Activated CD4-positive, alpha-beta T cell treated with anti-CD3 and anti-CD28 coated beads, Interleukin-2, amount 50 U/mL, for 48 hours (primary cell): ENCODE measurements around the gene KIAA1755.
A peak's percentile ranks its signal among the peaks of the same experiment; 100 is the strongest.

Experiments
- DNase-seq, 2 experiments: peaks; one replicate each; pipeline ENCODE4 v3.0.0-alpha.2; 2020

KIAA1755 gene

GRCh38 chr20:38238829-38239228 lies 21.7 kb downstream of the KIAA1755 start:
- DNase-seq = no peak

- no peak for DNase-seq
Observed at GRCh38 chr20:38237381-38237780, 23.2 kb downstream of the KIAA1755 start.

GRCh38 chr20:38231531-38232121 lies 28.9 kb downstream of the KIAA1755 start:
- DNase-seq = no peak

- DNase-seq = no peak
Observed at GRCh38 chr20:38230957-38231526, 29.5 kb downstream of the KIAA1755 start.

- no peak for DNase-seq
Observed at GRCh38 chr20:38230253-38230551, 30.3 kb downstream of the KIAA1755 start.

GRCh38 chr20:38229376-38230252 lies 30.9 kb downstream of the KIAA1755 start:
- DNase-seq = no peak

- DNase-seq = no peak
Observed at GRCh38 chr20:38228436-38228835, 32.1 kb downstream of the KIAA1755 start.

GRCh38 chr20:38227420-38228360 lies 32.8 kb downstream of the KIAA1755 start:
- DNase-seq = no peak

- DNase-seq = no peak
Observed at GRCh38 chr20:38226553-38226952, 34.0 kb downstream of the KIAA1755 start.

GRCh38 chr20:38225900-38226263 lies 34.7 kb downstream of the KIAA1755 start:
- no peak for DNase-seq

GRCh38 chr20:38225240-38225899 lies 35.2 kb downstream of the KIAA1755 start:
- DNase-seq = no peak

- DNase-seq = no peak
Observed at GRCh38 chr20:38224531-38224930, 36.0 kb downstream of the KIAA1755 start.

- no peak for DNase-seq
Observed at GRCh38 chr20:38223743-38224100, 36.8 kb downstream of the KIAA1755 start.

- no peak for DNase-seq
Observed at GRCh38 chr20:38222923-38223742, 37.4 kb downstream of the KIAA1755 start.

GRCh38 chr20:38222231-38222922 lies 38.2 kb downstream of the KIAA1755 start:
- DNase-seq = peak; percentile 72 to 78

GRCh38 chr20:38221119-38221589 lies 39.4 kb downstream of the KIAA1755 start:
- DNase-seq = peak; percentile 77 to 83

GRCh38 chr20:38220587-38221118 lies 39.9 kb downstream of the KIAA1755 start:
- DNase-seq = no peak

GRCh38 chr20:38219006-38219950 lies 41.3 kb downstream of the KIAA1755 start:
- no peak for DNase-seq

GRCh38 chr20:38218566-38218885 lies 42.0 kb downstream of the KIAA1755 start:
- no peak for DNase-seq
